K562 (cell line): Measurements from ENCODE around the gene MBD2. TPM values are rescaled to one million over a fixed set of nuclear protein-coding genes. Genes with fewer than 3 reads are reported as not detected.

Source experiments
- REST ChIP-seq, 2 experiments: fragments of 450-650 bp; formaldehyde crosslinking in 1 of 2; IDR thresholded peaks; 2 replicates each; pipeline versions ENCODE4 v1.4.0 to v1.6.1; 2014 to 2020; ENCODE audit warnings: mild to moderate bottlenecking in 2 of 2, borderline replicate concordance in 1 of 2, low read depth in 1 of 2
- ZBTB11 ChIP-seq, 3 experiments: fragments of 200-800 bp in 1 of 3; fragments of 250-450 bp in 1 of 3; fragments of 450-650 bp in 1 of 3; sonication (Bioruptor Pico) in 1 of 3; sonication (Bioruptor generic) in 1 of 3; formaldehyde crosslinking in 1 of 3; IDR thresholded peaks; 2 replicates each; pipeline versions ENCODE4 v1.6.1 to v1.8.0; 2016 to 2022; ENCODE audit warnings: mild to moderate bottlenecking in 2 of 3, missing genetic modification characterization in 2 of 3, missing compliant biosample characterization in 1 of 3, moderate library complexity in 1 of 3
- ZBTB12 ChIP-seq: fragments of 250-450 bp; sonication (Bioruptor Pico); IDR thresholded peaks from 2 replicates; pipeline ENCODE4 v1.4.0; 2020
- ZBTB8A ChIP-seq: fragments of 450-650 bp; IDR thresholded peaks from 2 replicates; pipeline ENCODE4 v1.6.1; 2018; ENCODE audit warnings: mild to moderate bottlenecking, moderate library complexity; ENCODE audit not compliant: partially characterized antibody
- ZNF384 ChIP-seq: IDR thresholded peaks from 2 replicates; pipeline ENCODE4 v1.6.1; 2012; ENCODE audit warnings: low read depth, low read length, improper control_type of control experiment
- ZNF696 ChIP-seq: fragments of 250-450 bp; sonication (Bioruptor Pico); conservative IDR thresholded peaks from 2 replicates; pipeline ENCODE4 v1.4.0; 2020; ENCODE audit warnings: mild to moderate bottlenecking, moderate library complexity
- polyA plus RNA-seq, 8 experiments: library from polyadenylated mRNA; depleted of rRNA in 4 of 8; stranded (reverse) in 5 of 8; unstranded in 3 of 8; fragments of >200 nt; fragmentation: Nextera tagmentation in 2 of 8; fragmentation: Illumina TruSeq in 1 of 8; extraction: Ambion mirVana in 2 of 8; extraction: Trizol in 1 of 8; gene quantifications; 2 replicates each; pipeline versions ENCODE4 v1.2.1 to v1.2.3, GENCODE V29; 2011 to 2014; ENCODE audit warnings: inconsistent platforms in 1 of 8, missing spikeins in 1 of 8
- total RNA-seq, 7 experiments: library from RNA; depleted of rRNA in 6 of 7; stranded (reverse); fragments of >200 nt in 6 of 7; fragmentation: Illumina TruSeq in 2 of 7; extraction: Trizol in 2 of 7; gene quantifications; 2 replicates each; pipeline versions ENCODE4 v1.2.1 to v1.2.3, GENCODE V29; 2011 to 2021; ENCODE audit warnings: low replicate concordance in 1 of 7
- TF ChIP-seq, protein P1 (sequence below): IDR thresholded peaks from 2 replicates; pipeline ENCODE4 v1.6.1; 2016; ENCODE audit warnings: missing genetic modification characterization, missing compliant biosample characterization
- TF ChIP-seq, protein P2 (sequence below): fragments of 450-650 bp; formaldehyde crosslinking; conservative IDR thresholded peaks from 2 replicates; pipeline ENCODE4 v1.4.0; 2022; ENCODE audit warnings: mild to moderate bottlenecking, missing genetic modification characterization

The MBD2 gene
- total and polyA plus RNA-seq, 9 of the 15 experiments (the other 6 are each of a cell fraction or from before 2014, with no cell fraction given): 4.4 to 40.2 (median 13.9) TPM

DNA sequence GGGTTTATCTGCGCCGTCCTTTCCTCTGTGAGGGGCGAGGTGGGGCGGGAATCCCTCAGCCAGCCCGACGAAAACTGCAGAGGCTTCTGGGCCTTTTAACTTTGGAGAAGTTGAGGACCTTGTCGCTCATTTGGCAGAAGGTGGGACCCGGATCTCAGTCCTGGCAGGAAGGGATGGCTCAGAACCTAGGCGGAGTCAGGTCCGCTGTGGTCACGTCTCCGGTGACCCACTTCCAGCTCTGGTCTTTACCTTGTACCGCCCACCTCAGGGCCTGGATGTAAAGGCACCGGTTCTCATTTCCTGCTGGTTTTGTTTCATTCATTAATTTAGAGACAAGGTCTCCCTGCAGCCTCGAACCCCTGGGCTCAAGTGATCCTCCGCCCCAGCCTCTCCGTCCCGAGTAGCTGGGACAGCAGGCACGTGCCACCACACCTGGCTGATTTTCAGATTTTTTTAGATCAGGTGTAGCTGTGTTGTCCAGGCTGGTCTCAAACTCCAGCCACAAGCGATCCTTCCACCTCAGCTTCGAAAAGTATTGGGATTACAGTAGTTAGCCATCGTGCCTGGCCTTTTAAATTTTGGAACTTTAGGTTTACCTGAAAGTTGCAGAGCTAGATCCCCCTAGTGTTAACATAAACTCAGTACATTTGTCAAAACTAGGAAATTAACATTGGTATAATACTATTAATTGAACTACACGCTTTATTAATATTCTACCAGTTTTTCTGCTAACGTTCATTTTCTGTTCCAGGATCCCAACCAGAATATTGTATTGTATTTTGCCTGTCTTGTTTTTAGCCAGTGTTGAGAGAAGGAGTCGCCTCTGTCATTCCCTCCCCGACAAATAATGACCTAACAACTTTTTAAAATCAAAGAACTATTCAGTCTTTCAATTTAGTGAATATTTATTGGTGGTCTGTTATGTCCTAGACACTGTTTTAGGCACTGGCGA lies 45.7 kb upstream of the MBD2 start (continued):
- TF ChIP-seq, protein P1, sequence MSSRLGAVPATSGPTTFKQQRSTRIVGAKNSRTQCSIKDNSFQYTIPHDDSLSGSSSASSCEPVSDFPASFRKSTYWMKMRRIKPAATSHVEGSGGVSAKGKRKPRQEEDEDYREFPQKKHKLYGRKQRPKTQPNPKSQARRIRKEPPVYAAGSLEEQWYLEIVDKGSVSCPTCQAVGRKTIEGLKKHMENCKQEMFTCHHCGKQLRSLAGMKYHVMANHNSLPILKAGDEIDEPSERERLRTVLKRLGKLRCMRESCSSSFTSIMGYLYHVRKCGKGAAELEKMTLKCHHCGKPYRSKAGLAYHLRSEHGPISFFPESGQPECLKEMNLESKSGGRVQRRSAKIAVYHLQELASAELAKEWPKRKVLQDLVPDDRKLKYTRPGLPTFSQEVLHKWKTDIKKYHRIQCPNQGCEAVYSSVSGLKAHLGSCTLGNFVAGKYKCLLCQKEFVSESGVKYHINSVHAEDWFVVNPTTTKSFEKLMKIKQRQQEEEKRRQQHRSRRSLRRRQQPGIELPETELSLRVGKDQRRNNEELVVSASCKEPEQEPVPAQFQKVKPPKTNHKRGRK (tag): no peak
- TF ChIP-seq ZBTB12 (CRISPR knock-in tag) (no peak), ZBTB11 (CRISPR knock-in tag; IDR thresholded peaks at IDR 0.05) (peak in 1 of 3 experiments; percentile 71; a peak in 2 of 6 replicates), ZNF384 (no peak), REST (IDR thresholded peaks at IDR 0.05; ENCODE audit: borderline replicate concordance) (peak; percentile 29; the same call in 1 of the 2 replicates), REST (CRISPR knock-in tag; IDR thresholded peaks at IDR 0.05; ENCODE audit: low read depth) (no peak), ZBTB8A (no peak), ZNF696 (CRISPR knock-in tag) (no peak)
- TF ChIP-seq, protein P2, sequence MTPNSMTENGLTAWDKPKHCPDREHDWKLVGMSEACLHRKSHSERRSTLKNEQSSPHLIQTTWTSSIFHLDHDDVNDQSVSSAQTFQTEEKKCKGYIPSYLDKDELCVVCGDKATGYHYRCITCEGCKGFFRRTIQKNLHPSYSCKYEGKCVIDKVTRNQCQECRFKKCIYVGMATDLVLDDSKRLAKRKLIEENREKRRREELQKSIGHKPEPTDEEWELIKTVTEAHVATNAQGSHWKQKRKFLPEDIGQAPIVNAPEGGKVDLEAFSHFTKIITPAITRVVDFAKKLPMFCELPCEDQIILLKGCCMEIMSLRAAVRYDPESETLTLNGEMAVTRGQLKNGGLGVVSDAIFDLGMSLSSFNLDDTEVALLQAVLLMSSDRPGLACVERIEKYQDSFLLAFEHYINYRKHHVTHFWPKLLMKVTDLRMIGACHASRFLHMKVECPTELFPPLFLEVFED (CRISPR knock-in tag): no peak
